CD4-positive, alpha-beta T cell (primary cell): ENCODE measurements around the gene RERE. TPM values are rescaled to one million over a fixed set of nuclear protein-coding genes. Genes with fewer than 3 reads are reported as not detected.

Source experiments
- ATAC-seq: fragments of 200-7000 bp; cut with Tn5 transposase; one replicate; pipeline ENCODE4 v1.10.0; 2022; ENCODE audit warnings: mild to moderate bottlenecking; ENCODE audit not compliant: poor library complexity
- CTCF ChIA-PET: fragments of 350-600 bp; sonication (Branson Sonifier 250); formaldehyde crosslinking; loops from one replicate; lab custom pipeline; 2021; ENCODE audit warnings: antibody characterized with exemption, inconsistent platforms; lab: Charles Lee
- POLR2A ChIA-PET: fragments of 350-600 bp; sonication (Branson Sonifier 250); formaldehyde crosslinking; loops from one replicate; lab custom pipeline; 2021; ENCODE audit warnings: antibody characterized with exemption, inconsistent platforms; lab: Charles Lee
- DNase-seq, 14 experiments: peaks; one replicate each; pipeline ENCODE4 v3.0.0-alpha.2; 2013 to 2020; ENCODE audit warnings: mixed read lengths in 2 of 14
- H3K27ac ChIP-seq, 2 donors: one replicate each; pipeline versions ENCODE4 v1.5.1 to v1.7.0; 2013; ENCODE audit warnings: low read length in 2 of 2, low read depth in 1 of 2, mild to moderate bottlenecking in 1 of 2
- H3K27me3 ChIP-seq, 2 experiments: 1 replicate in 1 of 2; 2 replicates in 1 of 2; pipeline versions ENCODE4 v1.6.1 to v1.7.0; 2013; ENCODE audit warnings: low read length in 2 of 2, control low read depth in 1 of 2, mild to moderate bottlenecking in 1 of 2, moderate library complexity in 1 of 2; ENCODE audit not compliant: insufficient read depth in 2 of 2, control insufficient read depth in 1 of 2
- H3K36me3 ChIP-seq: one replicate; pipeline ENCODE4 v1.6.1; 2013; ENCODE audit warnings: low read length, control low read depth; ENCODE audit not compliant: insufficient read depth
- H3K4me1 ChIP-seq: one replicate; pipeline ENCODE4 v1.6.1; 2013; ENCODE audit warnings: low read length, control low read depth; ENCODE audit not compliant: insufficient read depth
- H3K4me3 ChIP-seq: one replicate; pipeline ENCODE4 v1.5.1; 2013; ENCODE audit warnings: mild to moderate bottlenecking, low read length, moderate library complexity
- H3K9me3 ChIP-seq, 2 experiments: 1 replicate in 1 of 2; 2 replicates in 1 of 2; pipeline versions ENCODE4 v1.6.1 to v1.7.0; 2013; ENCODE audit warnings: low read length in 2 of 2, mild to moderate bottlenecking in 2 of 2, control low read depth in 1 of 2, moderate library complexity in 1 of 2; ENCODE audit not compliant: control insufficient read depth in 1 of 2, insufficient read depth in 1 of 2
- H3K27ac Mint-ChIP-seq: one replicate; pipeline ENCODE4 v1.8.0; 2020; ENCODE audit warnings: mixed read lengths
- H3K27me3 Mint-ChIP-seq: one replicate; pipeline ENCODE4 v1.8.0; 2021; ENCODE audit warnings: mixed read lengths
- H3K36me3 Mint-ChIP-seq: one replicate; pipeline ENCODE4 v1.8.0; 2021; ENCODE audit warnings: low read depth, mixed read lengths
- H3K4me1 Mint-ChIP-seq: one replicate; pipeline ENCODE4 v1.8.0; 2021; ENCODE audit warnings: low read depth, mixed read lengths
- H3K4me3 Mint-ChIP-seq: one replicate; pipeline ENCODE4 v1.8.0; 2020; ENCODE audit warnings: mild to moderate bottlenecking, mixed read lengths
- H3K9me3 Mint-ChIP-seq: one replicate; pipeline ENCODE4 v1.8.0; 2020; ENCODE audit warnings: mixed read lengths
- intact Hi-C, 2 experiments: fragments of 100-400 bp; cut with DNase I in 1 of 2; cut with micrococcal nuclease in 1 of 2; formaldehyde crosslinking; loops; one replicate each; pipeline versions ENCODE4 v1.15.1 to v1.9.0; 2023 to 2025; cut with DNase I, micrococcal nuclease
- total RNA-seq, 174 experiments: library from RNA in 2 of 174; stranded (reverse) in 2 of 174; gene quantifications; one replicate each; pipeline ENCODE4 v1.2.3 and lab custom pipeline; 2021 to 2026
- TF ChIP-seq, protein P1 (sequence below): fragments of 200-600 bp; IDR thresholded peaks from one replicate; pipeline ENCODE4 v1.8.0; 2022; ENCODE audit warnings: antibody characterized with exemption, mild to moderate bottlenecking

RERE gene
- total RNA-seq, 2 experiments from 2014 or later = 78.4 to 84.0 TPM

DNA sequence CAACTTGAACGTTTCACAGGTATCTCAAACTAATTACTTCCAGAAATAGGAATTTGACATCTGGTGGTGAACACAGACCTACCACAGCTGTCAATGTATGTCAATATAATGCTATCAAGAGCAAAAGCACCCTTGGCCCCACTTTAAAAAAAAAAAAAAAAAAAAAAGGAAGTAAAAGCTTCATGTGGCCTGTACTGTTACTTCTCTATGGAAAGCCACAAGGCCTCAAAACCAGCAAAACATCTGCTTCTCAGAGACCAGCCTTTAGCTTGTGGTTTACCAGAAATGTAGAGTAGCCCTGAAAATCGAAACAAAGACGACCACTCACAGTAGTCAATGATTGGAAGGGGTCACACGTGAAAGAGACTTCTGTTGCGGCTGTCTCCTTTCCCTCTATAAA, 389.9 kb downstream of the RERE start:
- Histone ChIP-seq H3K9me3 (no peaks in the 10 kb centered on the region), H3K4me3 (peak overlapping the region; percentile 0), H3K27ac (peak overlapping the region; percentile 2 to 45), H3K27me3 (no peaks in the 10 kb centered on the region), H3K4me1 (peaks cover 79% of the 10 kb centered on the region), H3K36me3 (no peaks in the 10 kb centered on the region)
- Mint-ChIP-seq H3K4me1 (peaks cover 80% of the 10 kb centered on the region), H3K36me3 (peaks cover 9% of the 10 kb centered on the region), H3K4me3 (peak overlapping the region; percentile 82), H3K27me3 (no peaks in the 10 kb centered on the region), H3K9me3 (no peaks in the 10 kb centered on the region), H3K27ac (peak overlapping the region; percentile 96)
- ATAC-seq (no peak), DNase-seq (peak in 4 of 14 experiments; percentile 18 to 77 (median 70))
- intact Hi-C loops = loop anchor here in 1 of 2 experiments (10.0 kb wide), 1 partner anchor 387 kb away; the partner anchor contains the start of gene RERE
- POLR2A ChIA-PET = interaction anchor here (0.7 to 1.8 kb wide), 5 partner anchors 9 to 99 kb away, joined by 3 to 5 read pairs (median 3); no protein-coding TSS in a partner anchor
- CTCF ChIA-PET = interaction anchor here (0.6 to 1.6 kb wide), 3 partner anchors 18 to 56 kb away, joined by 3 to 5 read pairs (median 3); no protein-coding TSS in a partner anchor
- TF ChIP-seq, protein P1, sequence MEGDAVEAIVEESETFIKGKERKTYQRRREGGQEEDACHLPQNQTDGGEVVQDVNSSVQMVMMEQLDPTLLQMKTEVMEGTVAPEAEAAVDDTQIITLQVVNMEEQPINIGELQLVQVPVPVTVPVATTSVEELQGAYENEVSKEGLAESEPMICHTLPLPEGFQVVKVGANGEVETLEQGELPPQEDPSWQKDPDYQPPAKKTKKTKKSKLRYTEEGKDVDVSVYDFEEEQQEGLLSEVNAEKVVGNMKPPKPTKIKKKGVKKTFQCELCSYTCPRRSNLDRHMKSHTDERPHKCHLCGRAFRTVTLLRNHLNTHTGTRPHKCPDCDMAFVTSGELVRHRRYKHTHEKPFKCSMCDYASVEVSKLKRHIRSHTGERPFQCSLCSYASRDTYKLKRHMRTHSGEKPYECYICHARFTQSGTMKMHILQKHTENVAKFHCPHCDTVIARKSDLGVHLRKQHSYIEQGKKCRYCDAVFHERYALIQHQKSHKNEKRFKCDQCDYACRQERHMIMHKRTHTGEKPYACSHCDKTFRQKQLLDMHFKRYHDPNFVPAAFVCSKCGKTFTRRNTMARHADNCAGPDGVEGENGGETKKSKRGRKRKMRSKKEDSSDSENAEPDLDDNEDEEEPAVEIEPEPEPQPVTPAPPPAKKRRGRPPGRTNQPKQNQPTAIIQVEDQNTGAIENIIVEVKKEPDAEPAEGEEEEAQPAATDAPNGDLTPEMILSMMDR = no peak

DNA sequence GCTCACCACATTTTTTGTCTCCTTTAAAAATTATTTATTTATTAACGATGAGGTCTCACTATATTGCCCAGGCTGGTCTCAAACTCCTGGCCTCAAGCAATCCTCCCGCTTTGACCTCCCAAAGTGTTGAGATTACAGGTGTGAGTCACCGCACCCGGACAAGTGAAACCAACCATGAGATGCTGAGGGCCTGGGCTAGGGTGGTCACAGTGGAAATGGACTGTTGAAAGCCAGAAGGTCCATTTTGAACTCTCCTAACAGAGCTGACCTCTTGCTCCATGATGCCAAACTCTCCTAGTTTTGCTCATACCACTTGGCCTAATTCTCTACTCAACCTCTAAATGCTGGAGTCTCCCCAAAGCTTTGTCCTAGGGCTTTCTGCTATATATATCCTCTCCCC, 390.4 kb downstream of the RERE start:
- Mint-ChIP-seq H3K4me1 (peaks cover 75% of the 10 kb centered on the region), H3K4me3 (peak overlapping the region; percentile 82), H3K27ac (peak overlapping the region; percentile 96), H3K27me3 (no peaks in the 10 kb centered on the region), H3K9me3 (no peaks in the 10 kb centered on the region), H3K36me3 (peaks cover 9% of the 10 kb centered on the region)
- peak overlapping the region; percentile 0 for H3K4me3 ChIP-seq
- no peaks in the 10 kb centered on the region for H3K36me3 ChIP-seq
- POLR2A ChIA-PET = interaction anchor here (0.7 to 1.1 kb wide), 2 partner anchors 10 to 35 kb away, joined by 3 read pairs; no protein-coding TSS in a partner anchor
- no peak for DNase-seq
- intact Hi-C loops = loop anchor here in 1 of 2 experiments (10.0 kb wide), 1 partner anchor 388 kb away; the partner anchor contains the start of gene RERE
- CTCF ChIA-PET = interaction anchor here (0.6 to 1.6 kb wide), 2 partner anchors 18 to 40 kb away, joined by 3 to 5 read pairs; no protein-coding TSS in a partner anchor
- TF ChIP-seq, protein P1 = no peak
- H3K9me3 ChIP-seq = no peaks in the 10 kb centered on the region
- peak overlapping the region; percentile 2 to 45 for H3K27ac ChIP-seq
- no peaks in the 10 kb centered on the region for H3K27me3 ChIP-seq
- H3K4me1 ChIP-seq = peaks cover 79% of the 10 kb centered on the region
- ATAC-seq = no peak

DNA sequence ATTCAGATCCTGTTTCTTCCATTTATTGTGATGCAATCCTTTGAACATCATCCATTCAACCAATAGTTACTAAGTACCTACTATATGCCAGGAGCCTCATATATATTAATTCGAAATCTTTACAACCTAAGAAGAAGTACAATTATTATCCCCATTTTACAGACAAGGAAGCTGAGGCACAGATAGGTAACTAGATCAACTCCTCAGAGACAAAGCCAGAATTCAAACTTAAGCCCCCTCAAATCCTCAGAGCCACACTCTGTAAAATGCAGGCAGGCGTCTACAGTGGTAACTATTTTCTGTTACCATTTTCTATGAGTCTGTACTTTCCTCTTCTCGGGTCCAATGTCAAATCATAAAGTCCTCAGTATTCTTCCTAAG, 391.7 kb downstream of the RERE start:
- Mint-ChIP-seq H3K36me3 (peaks cover 9% of the 10 kb centered on the region), H3K27me3 (no peaks in the 10 kb centered on the region), H3K27ac (peak overlapping the region; percentile 96), H3K4me1 (peaks cover 63% of the 10 kb centered on the region), H3K9me3 (no peaks in the 10 kb centered on the region), H3K4me3 (peak overlapping the region; percentile 97)
- intact Hi-C loops = loop anchor here (2.0 to 10.0 kb wide), 2 partner anchors 101 to 389 kb away; partner anchors contain the start of gene RERE (in 1 of the 2)
- H3K4me3 ChIP-seq = no peak overlapping the region
- POLR2A ChIA-PET = no interaction called here
- no peak overlapping the region for H3K27ac ChIP-seq
- H3K36me3 ChIP-seq = peaks cover under 1% of the 10 kb centered on the region
- CTCF ChIA-PET = no interaction called here
- no peaks in the 10 kb centered on the region for H3K27me3 ChIP-seq
- no peaks in the 10 kb centered on the region for H3K9me3 ChIP-seq
- H3K4me1 ChIP-seq = peaks cover 70% of the 10 kb centered on the region
- DNase-seq (no peak), ATAC-seq (no peak)
- TF ChIP-seq, protein P1 = no peak
